ENCODE measurements around the gene COL21A1.

- TF ChIP-seq CTCF (conservative IDR thresholded peaks at IDR 0.05 in 1 of 2, IDR thresholded peaks at IDR 0.05 in 1 of 2; ENCODE audit: low read depth in 1 of 2, low read length in 2 of 2) (no peak), EZH2 (IDR thresholded peaks at IDR 0.05; ENCODE audit: low read length, missing control alignments) (no peak)
These were observed 90.7 kb downstream of the COL21A1 start for GRCh38 chr6:56156643-56157042.

Measured in fibroblast of lung (primary cell).